Astrocyte (in vitro differentiated cells and primary cell): ENCODE results near the gene NFE2L1.

Experiments used
- CTCF ChIP-seq: IDR thresholded peaks from 2 replicates; pipeline ENCODE4 v1.5.1; 2011; ENCODE audit warnings: low read depth, mild to moderate bottlenecking, inconsistent platforms, low read length, moderate library complexity; ENCODE audit not compliant: insufficient read depth
- EZH2 ChIP-seq: IDR thresholded peaks from 2 replicates; pipeline ENCODE4 v1.6.1; 2012; ENCODE audit warnings: mild to moderate bottlenecking, low read length, inconsistent platforms; ENCODE audit not compliant: insufficient read depth

DNA sequence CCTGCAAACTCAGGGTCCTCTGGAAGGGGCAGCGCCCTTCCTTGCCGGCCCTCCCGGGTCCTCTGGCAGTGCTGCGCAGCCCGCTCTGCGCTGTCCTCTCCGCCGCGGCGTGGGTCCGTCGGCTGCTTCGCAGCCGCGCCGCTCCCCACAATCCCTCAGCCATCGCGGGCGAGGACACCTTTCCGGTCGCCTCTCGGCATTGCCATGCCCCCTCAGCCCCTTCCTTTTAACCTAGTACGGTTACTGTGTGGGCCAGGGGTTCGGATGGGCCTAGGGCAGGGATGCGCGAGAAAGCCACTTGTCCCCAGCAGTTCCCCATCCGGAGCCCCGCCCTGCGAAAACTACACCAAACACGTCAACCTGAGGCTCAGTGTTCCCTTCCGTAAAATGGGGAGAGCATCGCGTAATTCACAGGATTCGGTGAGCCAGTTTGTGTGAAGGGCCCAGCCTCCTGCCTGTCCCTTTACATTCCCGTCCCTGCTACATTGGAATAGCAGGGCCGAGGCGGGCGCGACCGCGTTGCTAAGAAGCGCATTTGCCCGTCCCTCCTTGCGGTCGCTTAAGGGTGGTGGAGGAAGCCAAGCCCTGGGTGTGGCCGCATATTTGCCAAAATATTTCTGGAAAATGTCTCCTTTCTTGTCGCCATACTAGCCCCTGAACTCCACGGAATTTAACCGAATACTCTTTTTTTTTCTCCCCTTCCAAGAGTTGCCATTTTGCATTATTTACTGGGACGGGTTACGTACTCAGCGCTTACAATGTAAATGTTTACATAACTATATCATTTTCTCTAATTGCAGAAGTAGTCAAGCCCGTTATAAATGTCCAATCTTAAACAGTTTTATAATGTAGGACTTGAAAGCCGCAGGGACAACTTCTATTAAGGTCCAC is 23.8 kb upstream of the NFE2L1 start:
- TF ChIP-seq CTCF (no peak), EZH2 (no peak)
